HuH-7.5 (cell line): ENCODE measurements around the gene RBM20.
"Not testable (repeated sequence)": the region's sequence is repeated elsewhere in the genome, so short reads cannot be mapped to it uniquely, and the experiment has no call there.

ENCODE experiments used
- DNase-seq: peaks from one replicate; pipeline ENCODE4 v3.0.0; 2011; ENCODE audit warnings: low spot score

Gene RBM20

DNA sequence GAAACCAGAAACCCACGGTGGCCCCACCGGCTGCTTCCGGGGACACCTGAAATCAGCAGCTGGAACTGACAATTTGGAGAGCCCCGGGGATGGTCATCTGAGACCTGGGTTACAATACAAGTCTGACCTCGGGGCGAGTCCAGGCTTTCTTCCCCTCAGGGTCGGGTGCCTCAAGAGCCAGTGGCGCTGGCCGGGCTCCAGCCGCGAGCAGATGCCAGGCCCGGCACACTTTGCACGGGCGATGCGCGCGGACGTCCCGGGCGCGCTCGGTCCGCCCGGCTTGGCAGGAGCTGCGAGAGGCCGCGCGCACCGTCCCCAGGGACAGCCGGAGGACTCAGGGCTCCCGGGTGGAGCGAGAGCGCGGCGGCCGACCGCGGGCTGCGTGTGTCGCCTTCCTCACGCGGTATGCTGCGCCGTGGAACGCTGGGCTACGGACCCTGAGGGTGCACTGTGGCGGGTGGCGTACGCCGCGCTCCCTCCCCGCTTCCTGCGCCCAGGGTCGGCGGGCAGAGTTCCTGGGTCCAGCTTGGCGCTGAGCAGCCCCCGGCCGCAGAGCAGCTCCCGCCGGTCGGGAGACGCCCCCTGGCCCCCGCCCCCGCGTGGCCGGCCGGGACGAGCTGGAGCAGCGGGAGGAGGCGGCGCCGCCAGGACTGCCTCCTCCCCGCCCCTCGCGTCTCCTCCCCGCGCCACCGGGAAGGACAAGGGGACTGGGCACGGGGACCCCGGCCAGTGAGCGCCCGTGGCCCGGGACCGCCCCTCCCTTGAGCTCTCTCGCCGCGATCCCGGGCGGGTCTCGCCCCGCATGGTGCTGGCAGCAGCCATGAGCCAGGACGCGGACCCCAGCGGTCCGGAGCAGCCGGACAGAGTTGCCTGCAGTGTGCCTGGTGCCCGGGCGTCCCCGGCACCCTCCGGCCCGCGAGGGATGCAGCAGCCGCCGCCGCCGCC is at the start of gene RBM20:
Gene RBM20 (plus strand): TSS at position 684 of the 945 bp plus-strand sequence. CDS start 119 bp downstream, at position 803.
- no peak for DNase-seq

DNA sequence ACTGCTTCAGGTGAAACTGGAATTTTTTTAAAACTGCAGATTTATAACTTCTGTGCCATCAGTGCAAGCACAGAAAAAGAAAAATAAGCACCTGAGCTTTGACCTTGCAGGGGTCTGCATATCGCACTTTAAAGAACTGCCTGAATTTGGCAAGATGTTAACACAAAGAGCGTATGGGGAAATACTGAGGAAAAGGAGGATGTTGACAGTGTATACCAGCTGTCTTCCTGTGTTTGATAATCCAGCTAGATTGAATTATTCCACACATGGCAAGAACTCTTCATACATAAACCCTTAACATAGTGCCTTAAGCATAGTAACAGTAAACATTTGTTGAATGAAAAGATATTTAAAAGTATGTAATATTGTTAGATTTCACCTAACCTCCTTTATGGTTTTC is 46.7 kb upstream of the RBM20 start:
- no peak for DNase-seq

DNA sequence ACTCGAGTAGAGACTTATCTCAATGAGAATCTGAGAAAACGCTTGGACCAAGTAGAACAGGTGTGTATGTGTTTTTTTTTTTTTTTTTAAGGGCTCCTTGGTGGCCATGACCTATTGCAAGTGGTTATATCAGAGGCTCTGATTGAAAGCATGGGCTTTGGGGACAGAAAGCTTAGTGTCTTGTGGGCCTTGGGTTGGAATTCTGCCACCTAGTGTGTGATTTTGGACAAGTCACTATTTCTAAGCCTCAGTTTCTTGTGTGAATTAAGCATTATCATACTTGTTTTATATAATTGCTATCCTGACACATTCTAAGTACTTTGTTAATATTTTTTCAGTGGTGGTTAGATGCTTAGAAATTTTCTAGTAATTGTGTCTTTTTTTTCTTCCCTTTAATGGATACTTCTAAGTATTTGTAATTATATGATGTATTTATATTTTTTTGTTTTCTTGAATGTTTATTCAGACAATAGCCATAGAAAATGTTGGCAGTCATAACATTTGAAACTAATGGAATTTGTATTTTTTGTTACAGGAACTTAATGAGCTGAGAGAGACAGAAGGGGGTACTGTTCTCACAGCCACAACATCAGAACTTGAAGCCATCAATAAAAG is 43.5 kb upstream of the RBM20 start:
- peak; percentile 22 for DNase-seq

DNA sequence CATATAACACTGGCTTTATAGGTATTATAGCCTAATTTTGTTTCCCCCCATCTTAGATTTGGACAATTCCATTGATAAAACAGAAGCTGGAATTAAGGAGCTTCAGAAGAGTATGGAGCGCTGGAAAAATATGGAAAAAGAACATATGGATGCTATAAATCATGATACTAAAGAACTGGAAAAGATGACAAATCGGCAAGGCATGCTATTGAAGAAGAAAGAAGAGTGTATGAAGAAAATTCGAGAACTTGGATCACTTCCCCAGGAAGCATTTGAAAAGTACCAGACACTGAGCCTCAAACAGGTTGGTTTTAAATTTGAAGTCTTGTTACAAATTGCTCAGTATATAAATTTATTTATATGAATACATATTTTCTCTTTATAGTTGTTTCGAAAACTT is 42.6 kb upstream of the RBM20 start:
- no peak for DNase-seq

DNA sequence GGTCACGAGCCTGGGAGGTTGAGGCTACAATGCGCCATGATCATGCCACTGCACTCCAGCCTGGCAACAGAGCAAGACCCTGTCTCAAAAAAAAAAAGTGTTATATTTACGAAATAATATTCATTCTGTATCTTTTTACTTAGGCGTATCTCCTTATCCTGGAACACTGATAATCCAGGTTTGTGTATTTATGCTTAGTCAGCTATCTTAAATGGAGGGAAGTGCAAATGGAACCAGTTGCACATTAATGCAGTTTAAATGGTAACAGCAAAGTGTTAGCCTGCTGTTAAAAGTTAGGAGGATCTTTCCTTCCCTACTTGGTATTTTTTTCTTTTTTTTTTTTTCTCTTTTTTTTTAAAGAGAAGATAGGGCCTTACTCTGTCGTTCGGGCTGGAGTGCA is 36.0 kb upstream of the RBM20 start:
- no peak for DNase-seq

DNA sequence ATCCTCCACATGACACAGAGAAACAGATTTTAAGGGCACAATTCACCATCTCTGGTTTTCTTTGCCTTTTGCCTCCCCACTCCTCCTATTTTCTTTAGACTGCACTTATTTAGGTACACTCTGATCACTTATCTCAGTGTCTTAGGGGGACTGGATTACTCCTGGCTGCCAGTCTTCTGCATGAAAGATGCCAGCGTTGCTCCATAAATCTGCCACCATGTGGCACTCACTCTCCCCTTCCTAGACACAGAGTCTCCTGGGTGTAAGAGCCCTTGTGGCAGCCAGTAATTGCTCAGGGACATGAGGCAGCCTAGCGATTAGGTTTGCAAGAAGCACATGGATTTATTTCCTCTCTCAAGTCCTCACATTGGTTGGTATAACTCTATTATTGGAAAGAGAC is 34.5 kb upstream of the RBM20 start:
- no peak for DNase-seq

DNA sequence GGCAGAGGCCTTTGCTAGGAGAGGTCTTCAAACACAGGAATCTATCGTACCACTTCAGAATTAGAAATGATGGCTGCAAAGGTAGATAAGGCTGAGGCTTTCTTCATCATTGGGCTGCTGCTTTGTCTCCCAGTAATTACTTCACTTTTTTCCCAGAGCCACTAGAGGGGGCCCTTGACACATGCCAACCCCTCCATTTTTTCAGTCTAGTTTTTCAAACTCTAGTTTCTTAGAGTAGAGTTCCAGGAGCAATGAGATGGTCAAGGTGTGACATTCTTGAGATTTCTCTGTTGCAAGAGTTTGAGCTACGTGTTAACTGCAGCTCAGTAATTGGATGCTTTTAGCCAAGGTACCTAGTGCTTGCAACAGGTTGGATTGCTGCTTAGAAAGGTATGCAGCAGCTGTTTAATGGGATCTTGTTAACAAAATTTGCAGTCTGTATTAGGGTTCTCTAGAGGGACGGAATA is 33.8 kb upstream of the RBM20 start:
- peak; percentile 27 for DNase-seq

DNA sequence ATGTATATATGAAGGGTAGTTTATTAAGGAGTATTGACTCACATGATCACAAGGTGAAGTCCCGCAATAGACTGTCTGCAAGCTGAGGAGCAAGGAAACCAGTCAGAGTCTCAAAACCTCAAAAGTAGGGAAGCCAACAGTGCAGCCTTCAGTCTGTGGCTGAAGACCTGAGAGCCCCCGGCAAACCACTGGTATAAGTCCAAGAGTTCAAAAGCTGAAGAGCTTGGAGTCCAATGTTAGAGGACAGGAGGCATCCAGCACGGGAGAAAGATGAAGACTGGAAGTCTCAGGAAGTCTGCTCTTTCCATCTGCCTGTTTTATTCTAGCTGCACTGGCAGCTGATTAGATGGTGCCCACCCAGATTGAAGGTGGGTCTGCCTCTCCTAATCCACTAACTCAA is 33.4 kb upstream of the RBM20 start:
- not testable (repeated sequence) for DNase-seq

DNA sequence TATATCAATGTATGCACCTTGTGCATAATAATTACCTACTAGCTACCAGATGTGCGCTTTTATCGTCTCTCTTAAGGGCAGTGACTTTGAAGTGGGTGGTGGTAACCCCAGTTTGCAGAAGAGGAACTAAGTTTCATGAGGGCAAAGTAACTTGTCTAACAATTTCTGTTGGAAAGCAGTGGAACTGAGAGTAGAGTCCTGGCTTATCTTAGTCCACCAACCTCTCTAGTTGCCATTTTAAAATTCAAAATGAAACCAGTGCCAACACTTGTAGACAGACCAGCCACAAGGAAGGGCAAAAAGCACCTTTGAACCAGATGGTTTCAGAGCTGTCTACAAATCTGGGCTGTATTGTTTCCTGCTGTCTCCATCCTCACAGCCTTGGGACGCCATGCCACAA is 32.0 kb upstream of the RBM20 start:
- no peak for DNase-seq

DNA sequence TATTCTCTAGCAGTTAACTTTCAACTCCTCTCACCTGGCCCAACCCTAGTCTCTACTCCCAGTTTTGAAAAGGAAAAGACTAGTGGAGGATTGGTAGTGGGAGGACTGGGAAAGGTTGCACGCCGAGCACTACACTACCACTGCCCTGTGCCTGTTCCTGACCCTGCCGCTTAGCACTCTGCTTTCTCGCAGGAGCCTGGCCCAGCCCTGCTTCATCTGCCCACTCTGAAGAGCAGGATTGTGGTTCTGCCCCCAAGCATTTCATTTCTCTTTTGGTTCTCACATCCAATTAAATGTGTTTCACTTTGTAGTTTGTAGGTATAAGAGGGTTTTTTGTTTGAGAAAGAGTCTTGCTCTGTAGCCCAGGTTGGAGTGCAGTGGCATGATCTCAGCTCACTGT is 31.5 kb upstream of the RBM20 start:
- DNase-seq = no peak

DNA sequence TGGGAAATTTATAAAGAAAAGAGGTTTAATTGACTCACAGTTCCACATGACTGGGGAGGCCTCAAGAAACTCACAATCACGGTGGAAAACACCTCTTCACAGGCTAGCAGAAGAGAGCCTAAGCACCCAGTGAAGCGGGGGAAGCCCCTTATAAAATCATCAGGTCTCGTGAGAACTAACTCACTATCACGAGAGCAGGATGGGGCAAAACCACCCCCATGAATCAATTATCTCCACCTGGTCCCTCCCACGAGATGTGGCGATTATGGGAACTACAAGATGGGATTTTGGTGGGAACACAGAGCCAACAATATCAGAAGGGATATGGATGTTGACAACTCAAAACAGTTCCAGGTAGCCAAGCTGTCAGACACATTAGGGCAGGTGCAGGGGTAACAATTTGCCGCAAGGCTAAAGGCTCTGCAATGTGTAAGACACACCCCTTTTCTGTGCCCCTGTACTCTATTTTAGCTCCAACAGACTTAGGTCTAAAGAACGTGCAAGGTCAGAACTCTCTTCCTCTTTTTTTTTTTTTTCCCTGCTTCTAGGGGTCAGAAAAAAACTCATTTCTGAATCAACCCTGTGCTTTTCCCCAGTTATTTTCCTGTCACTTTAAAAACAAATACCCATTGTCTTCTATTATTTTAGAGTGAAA is 30.7 kb upstream of the RBM20 start:
- no peak for DNase-seq

DNA sequence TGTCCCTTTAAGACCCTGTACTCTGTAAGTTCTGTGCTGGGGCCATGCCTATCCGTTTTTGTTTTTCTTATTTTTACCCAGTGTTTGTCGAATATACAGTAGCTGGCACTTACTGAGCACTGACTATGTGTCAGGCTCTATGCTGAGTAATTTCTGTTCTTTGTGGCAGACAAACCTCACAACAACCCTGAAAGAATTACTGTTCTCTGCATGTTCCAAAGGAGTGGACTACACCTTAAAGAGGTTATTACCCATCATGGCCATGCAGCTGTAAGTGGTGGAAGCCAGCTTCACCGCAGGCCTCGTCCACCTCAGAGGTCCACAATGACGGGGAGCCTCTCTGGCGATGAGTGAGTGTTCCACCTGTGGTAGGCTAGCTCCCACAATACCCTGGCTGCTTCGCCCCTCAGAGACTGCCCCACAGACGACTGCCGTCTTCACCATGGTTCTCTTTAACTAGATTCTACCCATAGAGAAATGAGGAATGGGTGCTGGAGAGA is 30.1 kb upstream of the RBM20 start:
- DNase-seq = no peak

DNA sequence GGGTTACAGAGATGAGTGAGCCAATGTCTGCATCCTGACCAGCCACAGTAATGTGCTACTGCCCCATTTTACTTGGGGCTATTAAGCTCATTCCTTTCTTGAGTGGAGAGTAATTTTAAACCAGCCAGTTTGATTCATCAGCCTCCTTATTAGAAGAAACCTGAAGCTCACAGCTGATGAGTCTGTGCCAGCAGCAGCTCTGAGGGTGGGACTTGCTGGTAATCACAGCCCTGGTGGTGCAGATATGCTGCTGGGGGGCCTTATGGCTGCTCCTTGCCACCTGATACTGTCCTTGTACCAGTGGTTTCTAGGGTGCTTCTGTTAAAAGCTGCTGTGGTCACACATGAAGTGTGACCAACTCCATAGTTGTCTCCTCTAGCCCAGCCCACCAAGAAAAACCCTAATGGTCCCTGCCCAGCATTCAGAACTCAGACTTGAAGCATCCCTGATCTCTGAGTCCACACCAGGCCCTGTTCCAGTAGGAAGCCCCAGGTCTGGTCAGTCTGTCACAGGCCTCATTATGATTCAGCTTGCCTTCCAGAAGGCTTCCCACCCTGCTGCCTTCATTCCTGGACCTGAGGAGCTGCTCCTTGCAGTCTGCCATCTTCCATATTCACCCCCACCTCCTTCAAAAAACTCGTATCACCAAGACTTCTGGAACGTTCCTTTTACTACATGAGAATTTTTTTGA is 28.9 kb upstream of the RBM20 start:
- DNase-seq = no peak

DNA sequence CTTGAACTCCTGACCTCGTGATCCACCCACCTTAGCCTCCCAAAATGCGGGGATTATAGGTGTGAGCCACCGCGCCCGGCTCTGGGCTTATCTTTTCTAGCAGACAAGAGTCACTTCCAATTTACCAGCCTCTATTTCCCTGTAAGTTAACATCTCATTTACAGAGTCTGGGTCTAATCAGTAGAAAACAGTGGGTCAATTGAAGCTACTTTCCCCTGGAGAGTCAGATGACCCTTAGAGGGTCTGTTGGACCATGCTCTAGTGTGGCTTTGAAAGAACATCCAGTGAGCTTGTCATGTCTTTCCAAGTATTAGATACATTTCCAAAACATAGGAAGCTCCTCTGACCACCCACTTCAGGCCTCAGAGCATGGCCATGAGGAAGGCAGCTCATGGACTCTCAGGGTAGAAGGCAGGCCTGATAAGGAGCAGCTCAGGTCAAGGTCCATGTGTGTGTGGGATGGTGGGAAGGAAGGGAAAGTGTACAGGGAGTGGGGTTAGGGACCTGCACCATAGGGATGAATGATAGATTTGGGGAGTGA is 27.6 kb upstream of the RBM20 start:
- DNase-seq = no peak

DNA sequence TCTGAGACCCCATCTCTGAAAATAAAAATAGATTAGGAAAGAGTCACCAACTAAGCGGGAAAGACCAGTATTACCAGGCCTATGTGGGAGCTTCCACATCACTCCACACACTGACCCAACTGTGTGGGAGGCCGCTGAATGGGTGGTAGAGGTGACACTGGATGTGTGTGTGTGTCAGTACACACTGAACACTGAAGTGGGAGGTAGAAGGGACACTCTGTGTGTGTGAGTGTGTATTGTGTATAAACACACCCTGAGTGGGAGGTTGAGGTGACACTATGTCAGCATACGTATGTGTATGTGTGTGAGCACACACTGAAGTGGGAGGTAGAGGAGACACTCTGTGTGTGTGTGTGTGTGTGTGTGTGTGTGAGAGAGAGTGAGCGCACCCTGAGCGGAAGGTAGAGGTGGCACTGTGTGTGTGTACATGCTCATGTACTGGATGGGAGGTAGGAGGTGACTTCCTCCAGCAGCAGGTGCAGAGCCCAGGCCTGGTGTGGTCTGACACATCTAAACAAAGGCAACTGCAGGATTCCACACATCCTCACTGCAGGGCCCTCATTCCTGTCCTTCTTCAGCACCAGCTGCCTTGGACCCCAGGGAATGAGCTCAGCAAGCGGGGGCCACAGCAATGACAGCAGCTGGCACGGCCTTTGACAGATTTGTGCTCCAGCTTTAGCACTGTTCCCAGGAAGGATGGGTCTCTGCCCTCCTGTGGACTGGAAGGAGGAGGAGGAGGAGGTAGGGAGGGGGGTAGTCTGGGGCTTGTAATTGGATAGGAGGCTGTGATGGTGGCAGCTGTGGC is 26.5 kb upstream of the RBM20 start:
- DNase-seq = no peak

DNA sequence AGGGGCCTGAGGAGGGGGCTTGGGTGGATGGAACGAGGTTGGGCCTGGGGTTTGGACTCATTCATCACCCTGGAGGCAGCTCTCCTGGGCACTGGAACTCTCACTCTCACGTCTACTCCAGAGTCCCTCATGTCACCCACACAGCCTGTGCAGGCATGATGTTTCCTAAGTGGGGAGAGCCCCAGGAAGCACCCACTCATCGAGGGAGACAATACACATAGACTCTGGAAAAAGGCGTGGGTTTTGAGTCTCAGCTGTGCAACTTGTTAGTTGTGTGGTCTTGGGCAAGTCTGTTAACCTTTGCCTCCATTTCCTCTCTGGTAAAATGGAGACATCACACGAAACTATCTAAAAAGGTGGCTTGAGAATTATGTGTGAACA is 25.9 kb upstream of the RBM20 start:
- no peak for DNase-seq

DNA sequence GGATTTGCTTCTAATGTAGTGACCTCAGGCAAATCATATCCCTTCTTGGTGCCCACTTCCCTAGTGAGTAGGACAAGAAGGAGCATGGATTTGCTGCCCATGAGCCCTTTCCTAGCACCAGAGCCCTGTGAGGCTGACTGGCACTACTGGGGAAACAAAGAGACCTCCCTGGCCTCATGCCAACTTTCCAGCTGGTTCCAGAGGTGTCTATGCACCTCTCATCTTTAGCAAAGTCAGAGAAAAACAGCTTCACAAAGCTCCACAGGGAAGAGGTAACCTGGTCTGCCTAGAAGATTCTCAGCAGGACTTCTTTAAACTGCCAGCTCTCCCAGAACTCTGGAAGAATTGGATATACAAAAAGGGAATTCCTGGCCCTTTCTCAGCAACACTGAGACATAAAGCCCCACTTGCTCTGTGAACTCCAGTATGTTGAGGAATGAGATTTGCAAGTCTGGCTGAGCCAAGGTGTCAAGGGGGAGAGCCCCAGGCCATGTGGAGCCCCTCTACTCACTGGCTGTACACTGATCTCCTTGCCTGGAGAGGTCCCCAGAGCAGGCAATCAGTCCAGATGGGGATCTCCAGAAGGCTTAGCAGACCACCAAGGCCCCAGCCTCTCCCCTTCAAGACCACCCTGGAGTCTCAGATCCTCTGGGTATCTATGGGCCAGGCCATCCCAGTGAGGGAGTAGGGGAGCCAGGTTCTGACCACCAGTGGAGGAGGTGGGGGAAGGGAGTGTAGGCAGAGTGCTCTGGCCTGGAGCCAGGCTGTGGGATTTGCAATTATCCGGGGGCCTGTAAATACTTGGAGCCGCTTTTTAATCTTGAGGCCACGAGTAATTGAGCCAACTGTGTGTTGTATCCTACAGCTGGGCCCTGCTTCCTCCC is 24.4 kb upstream of the RBM20 start:
- no peak for DNase-seq

DNA sequence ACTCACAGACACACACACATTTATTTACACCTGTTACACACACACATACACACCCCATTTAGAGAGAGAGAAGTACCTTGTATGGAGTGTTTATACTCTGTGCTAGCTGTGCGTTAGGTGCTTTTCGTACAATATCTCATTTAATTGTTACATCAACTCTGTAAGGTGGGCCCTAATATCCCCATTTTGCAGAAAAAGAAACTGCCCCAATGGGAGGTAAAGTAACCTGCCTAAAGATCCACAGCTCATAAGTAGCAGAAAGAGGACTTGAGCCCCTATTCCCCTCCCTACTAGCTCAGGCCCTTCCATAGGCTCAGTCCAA is 23.8 kb upstream of the RBM20 start:
- no peak for DNase-seq

DNA sequence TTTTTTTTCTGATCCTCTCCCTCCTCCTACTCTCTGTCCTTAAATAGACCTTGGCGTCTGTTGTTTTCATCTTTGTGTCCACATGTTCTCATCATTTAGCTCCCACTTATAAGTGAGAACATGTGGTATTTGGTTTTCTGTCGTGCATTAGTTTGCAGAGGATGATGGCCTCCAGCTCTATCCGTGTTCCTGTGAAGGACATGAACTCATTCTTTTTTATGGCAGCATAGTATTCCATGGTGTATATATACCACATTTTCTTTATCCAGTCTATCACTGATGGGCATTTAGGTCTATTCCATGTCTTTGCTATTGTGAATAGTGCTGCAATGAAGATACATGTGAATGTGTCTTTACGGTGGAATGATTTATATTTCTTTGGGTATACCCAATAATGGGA is 20.8 kb upstream of the RBM20 start:
- not testable (repeated sequence) for DNase-seq

DNA sequence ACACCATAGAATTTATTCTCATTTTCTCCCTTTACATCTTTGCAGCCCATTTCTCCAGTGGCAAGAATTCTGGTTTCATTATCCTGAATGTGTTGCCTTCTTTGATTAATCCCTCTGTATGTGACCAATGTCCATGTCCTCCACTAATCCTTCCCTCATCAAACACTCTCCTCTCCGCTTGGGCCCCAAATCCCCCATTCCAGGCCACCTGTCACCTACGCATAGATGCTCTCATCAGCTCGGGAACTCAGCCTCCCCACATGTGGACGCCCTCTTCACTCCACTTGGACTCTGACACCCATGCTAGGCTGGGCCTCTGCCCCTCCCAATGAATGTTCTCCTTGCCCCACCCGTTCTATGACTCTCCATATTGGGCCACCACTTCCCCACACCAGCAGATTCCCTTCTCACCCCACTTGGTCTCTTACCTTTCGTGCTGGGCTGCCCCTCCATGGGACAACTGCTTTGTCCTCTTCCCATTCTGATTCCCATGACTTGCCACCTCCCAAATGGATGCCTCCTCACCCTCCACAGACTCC is 18.7 kb upstream of the RBM20 start:
- no peak for DNase-seq
